ENCODE data around the gene PDE6H. TPM values are rescaled to one million over a fixed set of nuclear protein-coding genes. Genes with fewer than 3 reads are reported as not detected.

Gene PDE6H
- total and polyA plus RNA-seq, 2 of the 8 experiments (the other 6 are each of a cell fraction or from before 2014, with no cell fraction given) = not detected

GRCh38 chr12:14959916-14960496 is 12.8 kb upstream of the PDE6H start (continued):
- no peak for TF ChIP-seq CHD7 (IDR thresholded peaks at IDR 0.05; ENCODE audit: insufficient replicate concordance, low read length)
- TF ChIP-seq SIRT6 (IDR thresholded peaks at IDR 0.05; ENCODE audit: low read length) = no peak
- no peak for TF ChIP-seq CBX5 (IDR thresholded peaks at IDR 0.05; ENCODE audit: low read depth, low read length)
- TF ChIP-seq CHD2 (IDR thresholded peaks at IDR 0.05; ENCODE audit: low read length) = no peak

Data from H1 (cell line).